Measurements from ENCODE around the gene CMIP.

- TF ChIP-seq ZNF622 (IDR thresholded peaks at IDR 0.05) (no peak), EP300 (IDR thresholded peaks at IDR 0.05; ENCODE audit: borderline replicate concordance in 1 of 2, control insufficient read depth in 1 of 2, low read depth in 2 of 2, low read length in 2 of 2) (no peak), BRCA1 (IDR thresholded peaks at IDR 0.05; ENCODE audit: low read depth, low read length) (no peak), POLR2A (IDR thresholded peaks at IDR 0.05; ENCODE audit: low read depth, low read length) (no peak), ZBTB33 (IDR thresholded peaks at IDR 0.05) (no peak)
- TF ChIP-seq, protein P1, sequence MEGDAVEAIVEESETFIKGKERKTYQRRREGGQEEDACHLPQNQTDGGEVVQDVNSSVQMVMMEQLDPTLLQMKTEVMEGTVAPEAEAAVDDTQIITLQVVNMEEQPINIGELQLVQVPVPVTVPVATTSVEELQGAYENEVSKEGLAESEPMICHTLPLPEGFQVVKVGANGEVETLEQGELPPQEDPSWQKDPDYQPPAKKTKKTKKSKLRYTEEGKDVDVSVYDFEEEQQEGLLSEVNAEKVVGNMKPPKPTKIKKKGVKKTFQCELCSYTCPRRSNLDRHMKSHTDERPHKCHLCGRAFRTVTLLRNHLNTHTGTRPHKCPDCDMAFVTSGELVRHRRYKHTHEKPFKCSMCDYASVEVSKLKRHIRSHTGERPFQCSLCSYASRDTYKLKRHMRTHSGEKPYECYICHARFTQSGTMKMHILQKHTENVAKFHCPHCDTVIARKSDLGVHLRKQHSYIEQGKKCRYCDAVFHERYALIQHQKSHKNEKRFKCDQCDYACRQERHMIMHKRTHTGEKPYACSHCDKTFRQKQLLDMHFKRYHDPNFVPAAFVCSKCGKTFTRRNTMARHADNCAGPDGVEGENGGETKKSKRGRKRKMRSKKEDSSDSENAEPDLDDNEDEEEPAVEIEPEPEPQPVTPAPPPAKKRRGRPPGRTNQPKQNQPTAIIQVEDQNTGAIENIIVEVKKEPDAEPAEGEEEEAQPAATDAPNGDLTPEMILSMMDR (IDR thresholded peaks at IDR 0.05 in 2 of 3, conservative IDR thresholded peaks at IDR 0.05 in 1 of 3; ENCODE audit: control insufficient read depth in 2 of 3, extremely low read depth in 1 of 3, insufficient read depth in 1 of 3, low read depth in 3 of 3, low read length in 3 of 3): no peak
These were observed 3.5 kb upstream of the CMIP start for GRCh38 chr16:81440888-81441761.

Measured in GM12878 (cell line).